HT1080 (cell line): ENCODE results near the gene SLC39A10. TPM values are rescaled to one million over a fixed set of nuclear protein-coding genes. Genes with fewer than 3 reads are reported as not detected.
A peak's percentile ranks its signal among the peaks of the same experiment; 100 is the strongest.
"Not testable (repeated sequence)": the region's sequence is repeated elsewhere in the genome, so short reads cannot be mapped to it uniquely, and the experiment has no call there.

Experiments used
- DNase-seq: peaks from one replicate; pipeline ENCODE4 v3.0.0-alpha.2; 2015; ENCODE audit warnings: low read depth
- total RNA-seq: library from RNA; depleted of rRNA; stranded (reverse); fragments of >200 nt; shearing (Covaris generic); gene quantifications from 2 replicates; pipeline ENCODE4 v1.2.3, GENCODE V29; 2014

Gene SLC39A10
- total RNA-seq, 1 experiment from 2014 or later: 23.0 TPM

DNA sequence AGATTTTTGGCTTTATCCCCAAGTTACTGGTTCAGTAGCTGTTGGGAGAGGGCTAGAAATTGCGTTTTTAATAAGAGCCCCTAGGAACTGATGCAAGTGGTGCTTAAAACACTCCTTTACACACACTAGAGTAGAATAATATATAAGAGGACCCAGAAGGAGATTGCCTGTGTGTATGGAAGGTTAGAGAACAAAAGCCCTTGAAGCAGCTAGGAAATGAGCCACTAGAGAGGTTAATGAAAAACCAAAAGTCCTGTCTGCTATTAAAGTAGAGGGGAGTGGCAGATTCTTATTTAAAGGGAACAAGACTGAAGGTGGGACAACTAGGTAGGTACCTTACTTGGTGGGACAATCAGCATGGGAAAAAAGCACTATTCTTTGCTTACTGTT, 14.4 kb upstream of the SLC39A10 start:
- no peak for DNase-seq

DNA sequence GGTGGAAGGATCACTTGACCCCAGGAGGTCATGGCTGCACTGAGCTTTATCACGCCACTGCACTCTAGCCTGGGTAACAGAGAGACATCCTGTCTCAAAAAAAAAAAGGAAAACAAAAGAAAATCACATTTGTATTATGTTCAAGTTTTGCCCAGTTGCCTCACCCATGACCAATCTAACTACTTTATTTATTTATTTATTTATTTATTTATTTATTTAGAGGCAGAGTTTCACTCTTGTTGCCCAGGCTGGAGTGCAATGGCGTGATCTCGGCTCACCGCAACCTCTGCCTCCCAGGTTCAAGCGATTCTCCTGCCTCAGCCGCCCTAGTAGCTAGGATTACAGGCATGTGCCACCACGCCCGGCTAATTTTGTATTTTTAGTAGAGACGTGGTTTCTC, 12.3 kb upstream of the SLC39A10 start:
- not testable (repeated sequence) for DNase-seq

DNA sequence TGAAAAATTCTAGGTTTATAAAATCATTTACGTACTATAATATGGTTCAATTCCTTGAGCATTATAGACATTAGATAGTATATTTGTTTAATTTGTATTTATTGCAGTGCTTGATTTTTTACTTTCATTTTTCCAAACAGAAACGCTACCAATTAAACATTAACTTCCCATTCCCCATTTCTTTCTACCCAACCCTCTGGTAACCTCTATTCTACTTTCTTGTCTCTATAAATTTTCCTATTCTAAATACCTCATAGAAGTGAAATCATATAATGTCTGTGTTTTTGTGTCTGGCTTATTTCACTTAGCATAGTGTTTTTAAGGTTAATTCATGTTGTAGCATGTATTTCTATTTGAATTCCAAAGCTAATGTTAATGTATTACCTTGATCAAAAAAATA, 11.6 kb upstream of the SLC39A10 start:
- DNase-seq: no peak

DNA sequence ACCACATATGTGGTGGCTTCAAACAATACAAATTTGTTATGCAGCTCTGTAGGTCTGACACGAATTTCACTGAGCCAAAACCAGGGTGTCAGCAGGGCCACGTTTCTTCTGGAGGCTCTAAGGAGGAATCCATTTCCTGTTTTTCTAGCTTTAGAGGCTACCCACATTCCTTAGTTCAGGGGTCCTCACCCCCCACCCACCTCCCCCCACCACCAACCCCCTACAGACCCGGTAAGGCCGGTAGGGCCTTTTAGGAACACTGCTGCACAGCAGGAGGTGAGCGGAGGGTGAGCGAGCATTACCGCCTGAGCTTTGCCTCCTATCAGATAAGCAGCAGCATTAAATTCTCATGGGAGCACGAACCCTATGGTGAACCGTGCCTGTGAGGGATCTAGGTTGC, 10.6 kb upstream of the SLC39A10 start:
- no peak for DNase-seq

DNA sequence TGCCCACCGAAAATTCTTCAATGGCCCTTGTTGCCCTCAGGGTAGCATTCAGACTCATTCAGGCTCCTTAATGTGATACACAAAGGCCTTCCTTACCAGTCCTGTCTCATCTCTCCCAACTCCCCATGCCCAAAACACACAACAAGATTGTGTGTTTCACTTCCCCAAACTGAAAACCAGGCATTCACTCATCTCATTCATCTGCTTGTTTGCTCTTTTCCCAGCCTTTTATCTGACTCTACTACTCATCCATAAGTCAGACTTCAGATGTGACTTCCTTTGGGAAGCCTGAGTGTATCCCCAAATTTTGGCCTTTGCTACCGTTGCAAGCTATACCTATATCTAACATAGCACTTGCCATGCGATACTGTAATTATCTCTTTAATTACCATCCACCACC, 9.7 kb upstream of the SLC39A10 start:
- no peak for DNase-seq

DNA sequence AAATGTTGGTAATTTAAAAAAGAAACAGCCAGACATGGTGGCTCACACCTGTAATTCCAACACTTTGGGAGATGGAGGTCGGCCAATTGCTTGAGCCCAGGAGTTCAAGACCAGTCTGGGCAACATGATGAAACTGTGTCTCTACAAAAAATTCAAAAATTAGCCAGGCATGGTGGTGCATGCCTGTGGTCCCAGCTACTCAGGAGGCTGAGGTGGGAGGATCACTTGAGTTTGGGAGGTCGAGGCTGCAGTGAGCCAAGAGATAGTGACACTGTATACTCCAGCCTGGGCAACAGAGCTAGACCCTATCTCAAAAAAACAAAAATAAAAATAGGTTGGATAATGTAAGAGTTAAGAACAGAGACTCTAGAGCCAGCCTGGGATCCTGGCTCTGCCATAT, 8.7 kb upstream of the SLC39A10 start:
- DNase-seq: not testable (repeated sequence)

DNA sequence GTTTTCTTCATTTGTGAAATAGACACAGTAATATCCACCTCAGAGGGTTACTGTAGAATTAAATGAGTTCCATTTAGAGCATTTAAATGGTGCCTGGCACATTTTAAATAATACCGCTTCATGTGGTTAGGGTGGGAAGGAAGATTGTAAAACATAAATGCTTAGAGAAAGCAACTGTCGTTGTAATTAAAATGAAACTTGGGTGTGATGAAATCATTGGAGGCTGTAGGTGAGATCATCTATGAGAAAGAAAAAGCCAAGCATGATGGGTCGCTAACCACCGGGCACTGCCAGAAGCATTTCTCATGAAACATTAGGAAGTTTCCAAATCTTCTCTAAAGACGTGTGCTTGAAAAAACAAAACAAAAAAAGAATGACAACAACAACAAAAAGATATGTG, 8.2 kb upstream of the SLC39A10 start:
- no peak for DNase-seq

DNA sequence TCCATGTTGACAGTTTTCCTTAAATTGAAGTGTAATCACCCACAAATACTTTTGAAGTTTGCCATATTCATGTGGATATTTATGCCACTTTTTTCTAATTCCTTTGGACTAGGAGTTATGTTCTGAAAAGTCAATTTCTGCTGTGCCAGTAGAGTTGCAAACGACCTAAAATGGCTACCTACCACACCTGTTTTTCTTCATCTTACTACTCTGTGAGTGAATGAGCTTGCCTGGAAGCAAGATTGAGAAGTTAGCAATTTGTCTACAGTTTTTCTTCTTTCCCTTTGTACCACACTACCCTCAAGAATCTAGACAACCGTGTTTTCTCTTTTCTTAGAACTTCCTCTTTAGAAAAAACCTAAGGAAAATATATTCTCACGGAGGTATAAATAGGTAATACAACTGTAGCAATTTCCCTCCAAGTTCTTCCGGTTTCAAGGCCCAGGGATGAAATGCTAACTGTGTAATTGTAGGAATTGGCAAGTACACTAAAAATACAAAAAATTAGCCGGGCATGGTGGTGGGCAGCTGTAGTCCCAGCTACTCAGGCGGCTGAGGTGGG, 7.3 kb upstream of the SLC39A10 start:
- no peak for DNase-seq

DNA sequence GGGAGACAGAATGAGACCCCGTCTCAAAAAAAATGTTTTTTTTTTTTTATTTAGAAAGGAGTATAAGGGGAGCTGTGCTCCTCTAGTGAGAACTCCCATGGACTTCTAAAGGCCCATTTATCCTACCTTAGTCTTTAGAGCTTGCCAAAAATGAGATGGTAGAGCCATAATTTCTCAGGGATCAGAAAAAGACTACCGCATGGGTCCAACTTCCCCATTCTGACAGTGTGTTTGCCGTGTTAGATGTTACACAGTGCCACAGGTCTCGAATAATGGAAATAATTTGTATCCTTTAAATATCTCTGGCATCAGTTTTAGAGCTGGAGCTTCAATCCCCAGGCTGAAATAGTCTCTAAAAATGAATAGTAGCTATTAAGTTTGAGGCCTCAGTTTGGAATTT, 6.0 kb upstream of the SLC39A10 start:
- DNase-seq: no peak

DNA sequence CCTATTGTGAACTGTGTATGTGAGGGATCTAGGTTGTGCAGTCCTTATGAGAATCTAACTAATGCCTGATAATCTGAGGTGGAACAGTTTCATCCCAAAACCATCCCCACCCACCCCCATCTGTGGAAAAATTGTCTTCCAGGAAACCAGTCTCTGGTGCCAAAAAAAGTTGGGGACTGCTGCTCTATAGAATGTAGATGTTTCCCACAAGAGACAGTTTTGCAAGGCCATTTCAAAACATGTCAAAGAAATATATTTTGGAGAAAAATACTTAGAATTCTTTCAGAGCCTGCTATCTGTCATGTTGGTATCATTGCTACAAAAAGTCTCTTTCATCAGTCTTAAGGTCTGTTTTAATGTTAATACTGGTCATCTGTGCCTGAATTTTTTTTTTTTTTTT, 4.1 kb upstream of the SLC39A10 start:
- no peak for DNase-seq

DNA sequence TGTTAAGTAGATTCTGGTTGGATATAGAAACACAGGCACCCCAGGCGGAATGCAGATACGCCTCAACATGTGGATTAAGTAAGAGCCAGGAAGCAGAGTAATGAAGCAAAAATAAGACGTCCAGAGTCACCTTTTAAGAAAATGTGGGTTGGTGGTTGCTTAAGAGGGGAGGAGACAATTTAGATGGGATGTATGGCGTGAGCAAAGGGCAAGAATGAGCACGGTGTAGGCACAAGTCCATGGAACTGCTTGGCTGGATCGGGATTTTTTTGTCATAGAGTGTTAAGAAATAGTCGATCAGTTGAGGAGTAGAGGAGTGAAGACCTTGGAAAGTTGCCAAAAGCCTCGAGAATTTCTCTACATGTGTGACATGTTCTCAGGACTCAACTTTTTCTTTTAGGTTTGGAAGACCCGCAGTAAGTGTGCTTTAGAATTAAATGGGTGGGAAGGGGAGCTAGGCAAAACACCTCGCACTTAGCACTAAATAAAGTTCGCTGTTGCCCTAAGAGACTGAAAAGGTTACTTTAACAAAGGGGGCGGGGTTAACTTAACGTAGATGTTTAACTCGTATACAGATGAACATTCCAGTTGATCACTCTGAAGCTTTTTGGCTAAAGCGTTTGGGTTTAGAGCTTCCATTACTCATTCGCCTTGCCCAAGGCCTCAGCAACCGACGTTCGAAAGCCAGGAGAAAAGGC, 716 bp upstream of the SLC39A10 start:
- DNase-seq: no peak

DNA sequence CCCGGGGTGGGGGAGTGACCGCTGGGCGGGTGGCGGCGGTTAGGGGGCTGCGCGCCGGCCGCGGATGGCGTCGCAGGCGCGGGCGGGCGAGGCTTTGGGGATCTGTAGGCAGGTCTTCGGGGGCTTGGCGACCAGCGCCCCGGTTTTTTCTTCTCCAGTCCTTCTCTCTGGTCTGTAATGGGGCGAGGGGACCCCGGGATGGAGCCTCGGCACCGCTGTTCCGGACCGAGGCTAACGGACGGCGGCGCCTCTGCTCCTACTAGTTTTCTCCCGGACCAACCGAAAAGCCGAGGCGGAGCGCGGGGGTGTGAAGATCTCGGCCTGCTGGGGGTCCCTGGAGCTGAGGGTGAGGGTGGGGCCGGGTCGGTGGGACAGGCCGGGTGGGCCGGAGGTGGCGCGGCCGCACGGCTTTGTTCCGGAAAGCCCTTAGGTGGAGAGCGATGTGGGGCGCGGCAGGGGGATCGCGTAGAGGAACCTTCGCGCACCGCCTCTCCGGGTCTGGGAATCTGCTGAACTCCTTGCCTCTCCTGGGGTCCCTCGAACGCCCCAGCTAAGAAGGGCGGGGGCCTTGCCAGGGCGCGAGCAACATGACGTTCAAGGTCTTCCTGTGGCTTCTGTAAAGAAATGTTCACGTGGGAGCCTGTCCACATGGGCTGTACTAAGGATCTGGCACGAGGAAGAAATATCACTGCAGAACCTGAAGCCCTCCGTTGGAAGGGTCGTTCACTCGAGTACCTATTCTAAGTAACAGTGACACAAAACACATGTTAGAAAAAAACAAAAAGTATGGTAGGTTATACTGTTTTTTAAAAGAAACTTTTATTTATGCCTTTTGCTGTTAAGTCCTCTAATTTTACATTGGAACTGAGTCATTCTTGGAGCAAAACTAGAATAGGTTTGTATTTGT, 861 bp downstream of the SLC39A10 start:
- DNase-seq: peak; percentile 67

DNA sequence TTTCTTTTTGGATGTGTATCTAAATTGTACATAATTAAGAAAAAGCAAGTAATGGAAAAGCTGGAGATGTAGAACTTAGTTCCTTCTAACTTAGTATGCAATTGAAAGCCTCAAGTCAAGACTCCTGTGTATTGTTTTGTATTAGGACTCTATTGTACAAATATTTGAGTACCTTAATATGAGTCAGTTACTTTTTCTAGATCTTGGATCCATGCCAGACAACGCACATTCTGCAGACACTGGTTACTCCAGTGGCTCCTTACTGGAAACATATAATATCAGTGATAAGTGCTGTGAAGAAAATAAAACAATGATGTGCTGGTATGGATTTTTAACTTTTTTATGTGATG, 1.5 kb downstream of the SLC39A10 start:
- DNase-seq: peak; percentile 61

DNA sequence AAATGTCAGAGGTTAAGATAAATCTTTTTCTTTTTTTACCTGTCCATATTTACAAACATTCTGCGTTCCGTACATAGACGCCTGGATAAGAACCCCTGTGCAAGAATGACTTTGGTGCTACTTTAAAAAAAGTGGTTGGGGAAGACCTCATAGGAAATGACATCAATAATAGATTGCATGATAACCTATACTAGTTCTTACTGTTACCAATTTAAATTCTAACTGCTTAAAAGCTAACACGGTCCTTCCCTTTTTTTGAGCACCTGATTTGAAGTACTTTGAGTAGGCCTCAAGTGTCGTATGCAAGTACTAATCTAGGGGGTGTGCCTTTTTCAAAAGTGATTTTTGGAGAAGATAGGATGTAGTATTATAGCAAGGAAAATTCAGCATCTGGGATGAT, 2.1 kb downstream of the SLC39A10 start:
- DNase-seq: no peak

DNA sequence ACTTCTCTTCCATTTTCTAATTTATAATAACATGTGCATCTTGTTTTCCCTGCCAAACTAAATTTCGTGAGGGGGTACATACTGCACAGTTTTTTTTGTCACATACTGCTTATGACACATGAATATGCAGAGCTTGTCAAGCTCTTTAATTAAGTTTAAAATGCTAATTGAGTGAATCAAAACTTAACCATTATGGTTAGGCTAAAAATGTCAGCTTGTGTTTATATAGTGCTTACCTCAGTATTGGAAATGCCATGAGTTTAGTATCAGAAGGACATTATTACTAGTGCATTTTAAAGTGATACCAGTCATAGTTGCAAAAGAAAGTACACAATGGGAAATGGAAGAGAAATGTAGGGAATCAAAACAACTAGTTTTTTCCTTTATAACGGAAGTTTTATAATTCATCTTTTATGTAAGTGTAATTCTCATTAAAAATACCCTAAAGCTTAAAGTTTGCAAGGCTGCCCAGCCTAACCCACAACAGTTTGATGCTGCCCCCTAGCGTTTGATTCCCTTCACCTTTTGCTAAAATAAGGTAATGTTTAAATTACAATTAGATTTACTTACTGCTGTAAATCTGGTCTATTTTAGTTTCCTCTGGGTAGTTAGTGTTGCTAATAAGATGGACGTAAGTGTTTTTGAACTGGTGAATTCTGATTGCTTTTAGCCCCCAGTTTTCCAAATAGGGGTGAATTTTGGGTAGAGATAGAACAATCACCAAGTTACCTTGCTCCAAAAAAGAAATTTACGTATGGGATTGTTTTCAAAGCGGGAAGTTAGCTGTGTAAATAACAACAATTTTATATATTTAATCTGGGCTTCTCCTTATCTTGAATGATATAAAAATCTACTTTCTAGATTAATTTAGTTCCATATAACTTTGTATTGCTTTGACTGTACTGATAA, 3.2 kb downstream of the SLC39A10 start:
- DNase-seq: peak; percentile 46

DNA sequence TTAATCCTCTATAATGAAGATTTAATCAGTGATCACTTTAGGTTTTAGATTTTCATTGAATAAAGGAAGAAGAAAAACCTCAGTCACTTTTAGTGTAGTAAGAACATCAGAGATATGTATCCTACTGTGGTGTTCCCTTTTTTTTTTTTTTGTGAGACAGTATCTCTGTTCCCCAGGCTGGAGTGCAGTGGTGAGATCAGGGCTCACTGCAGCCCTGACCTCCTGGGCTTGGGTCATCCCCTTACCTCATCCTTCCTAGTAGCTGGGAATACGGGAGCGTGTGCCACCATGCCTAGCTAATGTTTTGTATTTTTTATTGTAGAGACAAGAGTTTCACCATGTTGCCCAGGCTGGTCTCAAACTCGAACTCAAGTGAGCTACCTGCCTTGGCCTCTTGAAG, 5.1 kb downstream of the SLC39A10 start:
- no peak for DNase-seq

DNA sequence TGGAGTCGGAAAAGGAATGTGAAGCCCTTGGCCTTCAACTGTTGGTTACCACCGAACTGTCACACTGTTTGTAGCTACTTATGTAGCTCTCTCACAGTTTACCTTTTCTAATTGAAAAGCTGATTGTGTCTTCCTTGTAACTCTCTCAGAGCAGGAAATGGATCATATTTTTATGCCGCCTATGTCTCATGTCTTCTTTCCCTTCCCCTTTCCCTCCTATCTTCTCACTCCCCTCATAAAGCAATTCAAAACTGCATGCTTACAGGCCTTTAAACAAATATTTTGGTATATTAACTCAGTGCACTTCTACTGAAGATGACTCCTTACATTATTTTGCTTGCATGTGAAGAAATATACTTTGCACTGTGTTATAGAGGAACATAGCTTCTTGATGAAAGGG, 6.0 kb downstream of the SLC39A10 start:
- no peak for DNase-seq

DNA sequence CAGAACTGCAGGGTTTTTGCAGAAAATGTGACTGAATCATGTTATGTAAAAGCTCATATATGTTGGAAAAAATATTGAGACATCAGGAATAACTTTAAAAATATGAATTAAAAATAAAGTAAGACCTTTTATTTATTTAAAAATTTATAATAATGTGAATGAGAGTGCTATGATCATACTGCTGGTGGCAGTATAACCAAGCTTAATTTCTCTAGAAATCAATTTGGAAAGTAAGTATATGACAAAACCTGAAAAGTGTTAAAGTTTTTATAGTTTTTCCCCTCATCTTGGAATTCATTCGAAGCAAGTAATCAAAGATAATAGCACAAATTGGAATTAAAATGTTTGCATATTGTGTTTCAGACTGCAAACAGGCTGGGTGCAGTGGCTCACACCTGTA, 7.5 kb downstream of the SLC39A10 start:
- no peak for DNase-seq

DNA sequence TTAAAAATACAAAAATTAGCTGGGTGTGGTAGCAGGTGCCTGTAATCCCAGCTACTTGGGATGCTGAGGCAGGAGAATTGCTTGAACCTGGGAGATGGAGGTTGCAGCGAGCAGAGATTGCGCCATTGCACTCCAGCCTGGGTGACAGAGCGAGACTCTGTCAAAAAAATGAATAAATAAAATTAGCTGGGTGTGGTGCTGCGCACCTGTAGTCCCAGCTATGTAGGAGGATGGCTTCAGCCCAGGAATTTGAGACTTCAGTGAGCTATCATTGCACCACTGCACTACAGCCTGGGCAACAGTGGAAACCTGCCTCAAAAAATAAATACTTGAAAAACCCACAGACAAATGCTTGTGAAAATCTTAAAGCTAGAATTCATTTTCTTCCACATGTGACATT, 8.1 kb downstream of the SLC39A10 start:
- not testable (repeated sequence) for DNase-seq

DNA sequence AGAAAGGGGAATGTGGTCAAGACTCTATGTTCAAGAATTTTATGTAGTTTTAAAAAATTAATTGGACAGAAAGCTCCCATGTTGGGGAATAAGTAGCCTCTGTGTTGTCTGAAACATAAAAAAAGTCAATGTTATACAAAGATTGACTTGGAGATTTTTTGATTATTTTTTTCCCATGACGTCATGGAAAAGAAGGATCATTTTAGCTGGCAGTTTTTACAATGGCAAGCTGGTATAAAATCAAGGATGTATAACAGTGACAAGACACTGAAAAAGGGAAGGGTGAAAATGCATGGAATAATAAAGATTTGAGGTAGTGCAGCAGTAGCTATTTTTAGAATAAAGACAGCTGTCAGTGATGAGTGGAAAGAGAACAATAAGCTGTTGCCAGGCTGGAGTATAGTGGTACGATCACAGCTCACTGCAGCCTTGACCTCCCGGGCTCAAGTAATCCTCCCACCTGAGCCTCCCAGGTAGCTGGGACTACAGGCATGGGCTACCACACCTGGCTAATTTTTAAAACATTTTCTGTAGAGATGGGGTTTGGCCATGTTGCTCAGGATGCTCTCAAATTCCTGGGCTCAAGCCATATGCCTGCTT, 9.2 kb downstream of the SLC39A10 start:
- DNase-seq: no peak

DNA sequence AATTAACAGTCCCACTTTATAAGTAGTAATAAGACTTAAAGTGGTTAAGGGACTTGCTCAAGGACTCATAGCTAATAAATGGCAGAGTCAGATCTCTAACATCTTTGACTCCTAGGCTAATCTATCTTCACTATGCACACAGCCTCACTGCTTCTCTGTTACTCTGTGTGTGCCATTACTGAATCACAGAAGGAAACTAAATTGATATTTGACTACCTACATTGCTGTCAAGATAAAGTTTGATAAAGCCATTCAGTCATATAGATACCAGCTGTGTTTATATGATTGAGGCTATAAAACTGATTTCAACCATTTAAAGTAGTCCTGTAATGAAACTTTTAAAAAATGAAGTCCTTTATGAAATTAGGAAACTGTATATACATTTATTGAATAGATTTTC, 10.9 kb downstream of the SLC39A10 start:
- DNase-seq: no peak
